Bronchial epithelial cell (primary cell): ENCODE data around the gene ADTRP. TPM values are rescaled to one million over a fixed set of nuclear protein-coding genes. Genes with fewer than 3 reads are reported as not detected.

Source experiments
- DNase-seq: peaks from one replicate; pipeline ENCODE4 v3.0.0-alpha.2; 2010; ENCODE audit warnings: low read depth
- FAIRE-seq: peaks from 2 replicates; lab custom pipeline; 2011; peaks lifted over from hg19 to GRCh38; lab: Jason Lieb, UNC
- H3K27me3 ChIP-seq: 2 replicates; pipeline ENCODE4 v1.5.1; 2011; ENCODE audit warnings: low read length; ENCODE audit not compliant: control insufficient read depth, insufficient read depth
- H3K36me3 ChIP-seq: 2 replicates; pipeline ENCODE4 v1.5.1; 2011; ENCODE audit warnings: low read length; ENCODE audit not compliant: control insufficient read depth, insufficient read depth
- H3K4me3 ChIP-seq: 2 replicates; pipeline ENCODE4 v1.5.1; 2011; ENCODE audit warnings: mild to moderate bottlenecking, low read depth, low read length, control low read depth
- total RNA-seq: library from RNA; depleted of rRNA; stranded (reverse); fragments of >200 nt; gene quantifications from 2 replicates; pipeline ENCODE4 v1.2.1, GENCODE V29; 2014
- TF ChIP-seq, protein P1 (sequence below): IDR thresholded peaks from 2 replicates; pipeline ENCODE4 v1.5.1; 2011; ENCODE audit warnings: mild to moderate bottlenecking, moderate library complexity, low read length, control low read depth, inconsistent platforms; ENCODE audit not compliant: insufficient read depth, severe bottlenecking

The ADTRP gene
- total RNA-seq, 1 donor from 2014 or later: 17.6 TPM

DNA sequence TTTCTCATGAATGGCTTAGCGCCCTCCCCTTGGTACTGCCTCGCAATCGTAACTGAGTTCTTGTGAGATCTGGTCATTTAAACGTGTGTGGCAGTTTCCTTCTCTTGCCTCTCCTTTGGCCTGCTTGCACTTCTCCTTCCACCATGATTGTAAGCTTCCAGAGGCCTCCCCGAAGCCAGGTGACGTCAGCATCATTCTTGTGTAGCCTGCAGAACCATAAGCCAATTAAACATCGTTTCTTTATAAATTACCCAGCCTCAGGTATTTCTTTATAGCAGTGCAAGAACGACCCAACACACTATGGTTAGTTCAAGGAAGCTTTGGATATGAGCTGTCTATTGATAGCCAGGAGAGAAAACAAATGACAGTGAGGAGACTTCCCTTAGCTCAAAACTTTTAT is 29.5 kb upstream of the ADTRP start:
- H3K27me3 ChIP-seq: no peaks in the 10 kb centered on the region
- no peak for DNase-seq
- H3K36me3 ChIP-seq: no peaks in the 10 kb centered on the region
- no peak for FAIRE-seq
- TF ChIP-seq, protein P1, sequence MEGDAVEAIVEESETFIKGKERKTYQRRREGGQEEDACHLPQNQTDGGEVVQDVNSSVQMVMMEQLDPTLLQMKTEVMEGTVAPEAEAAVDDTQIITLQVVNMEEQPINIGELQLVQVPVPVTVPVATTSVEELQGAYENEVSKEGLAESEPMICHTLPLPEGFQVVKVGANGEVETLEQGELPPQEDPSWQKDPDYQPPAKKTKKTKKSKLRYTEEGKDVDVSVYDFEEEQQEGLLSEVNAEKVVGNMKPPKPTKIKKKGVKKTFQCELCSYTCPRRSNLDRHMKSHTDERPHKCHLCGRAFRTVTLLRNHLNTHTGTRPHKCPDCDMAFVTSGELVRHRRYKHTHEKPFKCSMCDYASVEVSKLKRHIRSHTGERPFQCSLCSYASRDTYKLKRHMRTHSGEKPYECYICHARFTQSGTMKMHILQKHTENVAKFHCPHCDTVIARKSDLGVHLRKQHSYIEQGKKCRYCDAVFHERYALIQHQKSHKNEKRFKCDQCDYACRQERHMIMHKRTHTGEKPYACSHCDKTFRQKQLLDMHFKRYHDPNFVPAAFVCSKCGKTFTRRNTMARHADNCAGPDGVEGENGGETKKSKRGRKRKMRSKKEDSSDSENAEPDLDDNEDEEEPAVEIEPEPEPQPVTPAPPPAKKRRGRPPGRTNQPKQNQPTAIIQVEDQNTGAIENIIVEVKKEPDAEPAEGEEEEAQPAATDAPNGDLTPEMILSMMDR: no peak
- no peak overlapping the region for H3K4me3 ChIP-seq

DNA sequence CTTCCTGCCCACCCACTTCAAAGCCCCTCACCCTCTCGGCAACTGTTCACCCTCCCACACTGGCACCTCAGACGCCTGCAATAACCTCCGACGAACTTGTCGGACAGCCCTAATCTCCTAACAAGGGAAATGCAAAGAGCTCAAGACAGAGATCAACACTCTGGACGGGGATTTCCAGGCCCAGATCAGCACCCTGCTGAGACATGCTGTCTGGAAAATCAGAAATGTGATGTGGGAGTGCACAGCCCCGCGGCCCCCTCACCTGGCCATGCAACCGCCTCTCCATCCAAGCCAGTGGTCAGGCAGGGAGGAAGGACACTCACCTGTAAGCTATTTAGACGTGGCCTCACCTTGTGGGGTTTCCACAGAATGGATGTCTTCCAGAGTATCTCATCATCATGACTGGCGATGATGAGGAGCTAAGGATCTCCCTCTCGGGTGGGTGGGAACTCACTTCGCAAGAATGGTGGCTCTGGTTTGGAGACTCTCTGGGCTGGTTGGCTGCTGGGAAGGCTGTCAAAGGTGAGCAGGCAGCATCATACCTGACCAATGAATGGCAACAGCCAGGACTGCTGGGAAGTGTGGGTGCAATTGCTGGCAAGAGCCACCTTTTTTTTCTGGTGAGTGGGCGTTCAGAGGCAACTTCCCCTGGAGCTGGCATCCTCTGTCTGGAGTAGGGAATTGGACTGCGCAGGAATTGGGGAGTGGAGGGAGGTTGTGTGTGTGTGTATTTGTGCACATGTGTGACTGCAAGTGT is 28.1 kb upstream of the ADTRP start:
- FAIRE-seq: no peak
- Histone ChIP-seq H3K27me3 (no peaks in the 10 kb centered on the region), H3K4me3 (no peak overlapping the region), H3K36me3 (no peaks in the 10 kb centered on the region)
- TF ChIP-seq, protein P1: no peak
- DNase-seq: peak; percentile 94

DNA sequence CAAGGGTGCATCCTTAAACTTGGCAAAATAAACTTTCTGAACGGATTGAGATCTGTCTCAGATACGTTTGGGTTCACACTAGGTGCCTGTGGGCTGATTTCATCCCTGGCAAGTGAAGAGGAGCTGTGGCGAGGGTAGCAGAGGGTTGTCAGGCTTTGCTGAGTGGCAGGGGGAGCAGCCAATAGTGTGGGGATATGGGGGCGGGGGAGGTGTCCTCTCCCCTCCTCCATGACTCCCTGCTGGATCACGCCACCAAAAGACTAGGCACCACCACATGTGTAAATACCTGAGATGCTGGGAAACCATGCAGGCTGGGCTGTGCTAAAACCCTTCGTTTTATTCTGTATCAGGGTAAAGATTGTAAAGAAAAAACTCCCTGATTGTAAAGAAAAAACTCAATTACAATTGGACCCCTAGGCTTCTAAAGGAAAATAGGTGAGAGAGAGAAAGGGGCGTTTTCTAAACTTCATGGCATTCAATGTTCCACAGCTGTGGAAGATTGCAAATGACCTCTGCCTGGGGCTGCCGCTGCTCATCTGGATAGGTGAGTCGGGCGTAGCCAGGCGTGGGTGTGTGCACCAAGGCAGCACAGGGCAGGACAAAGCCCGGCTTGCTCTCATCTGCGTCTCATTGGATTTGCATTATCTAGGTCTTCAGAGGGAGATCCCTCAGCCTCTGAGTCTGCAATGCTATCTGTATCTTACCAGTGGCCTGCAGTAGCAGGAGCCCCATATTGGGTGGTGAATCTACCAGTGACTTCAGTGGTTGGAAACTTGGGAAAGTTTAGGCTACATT is 26.9 kb upstream of the ADTRP start:
- H3K27me3 ChIP-seq: no peaks in the 10 kb centered on the region
- TF ChIP-seq, protein P1: no peak
- peak; percentile 32 for FAIRE-seq
- no peak overlapping the region for H3K4me3 ChIP-seq
- no peaks in the 10 kb centered on the region for H3K36me3 ChIP-seq
- peak; percentile 52 for DNase-seq

DNA sequence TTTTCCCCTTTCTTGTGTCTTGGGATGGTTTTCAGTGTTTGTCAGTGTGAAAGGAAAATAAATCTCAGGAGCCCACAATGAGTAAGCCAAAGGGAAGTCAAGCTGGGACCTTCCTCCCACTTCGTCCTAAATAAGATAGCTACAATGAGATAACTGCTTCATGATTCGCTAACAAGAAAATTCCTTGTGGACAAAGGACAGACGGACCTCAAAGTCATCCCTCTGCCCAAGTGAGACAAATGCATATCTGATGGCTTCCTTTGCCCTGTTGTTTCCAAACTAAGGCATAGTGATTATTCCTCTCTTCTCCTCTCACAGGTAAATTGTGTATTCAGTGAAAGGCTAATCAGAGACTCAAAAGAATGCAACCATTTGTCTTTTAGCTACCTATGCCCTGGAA is 26.1 kb upstream of the ADTRP start:
- DNase-seq (no peak), FAIRE-seq (no peak)
- TF ChIP-seq, protein P1: no peak
- no peaks in the 10 kb centered on the region for H3K36me3 ChIP-seq
- no peak overlapping the region for H3K4me3 ChIP-seq
- no peaks in the 10 kb centered on the region for H3K27me3 ChIP-seq

DNA sequence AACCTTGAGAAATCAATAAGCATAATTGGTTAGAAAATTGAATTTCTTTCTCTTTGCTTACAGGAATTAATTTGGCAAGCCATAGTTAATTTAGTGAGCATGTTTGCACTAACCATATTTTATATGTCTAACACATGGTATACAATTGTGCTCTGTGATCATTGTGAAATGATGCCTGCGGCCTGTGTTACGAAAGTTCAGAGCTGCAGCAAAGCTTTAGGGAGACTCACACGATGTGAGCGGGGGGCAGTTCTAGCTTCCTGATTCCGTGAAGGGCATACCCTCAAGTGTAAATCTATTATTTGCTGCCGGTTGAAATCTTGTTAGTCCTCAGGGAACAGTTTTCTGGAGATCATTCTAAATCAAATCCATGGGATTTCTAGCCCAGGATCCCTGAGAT is 25.5 kb upstream of the ADTRP start:
- TF ChIP-seq, protein P1: no peak
- H3K36me3 ChIP-seq: no peaks in the 10 kb centered on the region
- no peak overlapping the region for H3K4me3 ChIP-seq
- H3K27me3 ChIP-seq: no peaks in the 10 kb centered on the region
- FAIRE-seq: no peak
- DNase-seq: no peak
